ENCODE results near the gene DRC3.

The DRC3 gene

GRCh38 chr17:18025241-18025944 lies 52.7 kb downstream of the DRC3 start:
- TF ChIP-seq CTCF (conservative IDR thresholded peaks at IDR 0.05) = no peak
- no peak overlapping the region for H3K27ac ChIP-seq

DNA sequence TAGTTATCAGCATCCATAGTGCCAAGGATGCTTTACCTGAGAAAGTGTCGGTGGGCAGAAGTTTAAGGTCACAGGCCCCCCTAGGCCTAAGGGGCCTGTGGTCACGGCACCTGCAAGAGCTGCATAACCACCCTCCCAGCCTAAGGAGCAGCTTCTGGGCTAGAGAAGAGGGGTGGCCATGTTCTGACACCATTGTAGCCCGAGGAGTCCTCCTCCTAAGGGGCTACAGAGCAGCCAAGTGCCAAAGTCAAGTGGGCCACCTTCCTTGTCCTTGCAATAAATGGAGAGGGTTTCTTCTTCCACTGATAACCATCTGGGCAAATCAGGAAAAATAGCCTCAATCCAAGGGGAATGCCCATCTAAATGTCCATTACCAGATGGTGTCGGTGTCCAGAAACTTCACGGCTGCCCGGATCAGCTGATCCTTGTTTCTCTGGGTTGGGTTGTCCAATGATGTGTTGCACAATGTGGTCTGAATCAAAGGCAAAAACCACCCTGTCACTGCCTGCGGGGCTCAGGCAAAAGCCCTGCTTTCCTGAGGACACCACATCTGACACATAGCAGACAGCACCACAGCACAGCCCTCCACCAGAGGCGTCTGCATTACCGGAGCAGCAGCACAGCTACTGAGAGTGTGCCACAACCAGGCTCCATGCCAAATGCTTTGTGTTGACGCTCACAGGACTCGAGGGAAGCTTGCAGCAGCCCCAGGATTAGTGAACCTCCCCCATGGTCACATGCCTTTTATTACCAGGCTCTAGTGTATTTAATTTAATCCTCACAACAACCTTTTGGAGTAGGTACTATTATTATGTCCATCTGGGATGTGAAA lies 53.5 kb downstream of the DRC3 start:
- no peak for TF ChIP-seq CTCF (conservative IDR thresholded peaks at IDR 0.05)
- H3K27ac ChIP-seq = no peak overlapping the region

DNA sequence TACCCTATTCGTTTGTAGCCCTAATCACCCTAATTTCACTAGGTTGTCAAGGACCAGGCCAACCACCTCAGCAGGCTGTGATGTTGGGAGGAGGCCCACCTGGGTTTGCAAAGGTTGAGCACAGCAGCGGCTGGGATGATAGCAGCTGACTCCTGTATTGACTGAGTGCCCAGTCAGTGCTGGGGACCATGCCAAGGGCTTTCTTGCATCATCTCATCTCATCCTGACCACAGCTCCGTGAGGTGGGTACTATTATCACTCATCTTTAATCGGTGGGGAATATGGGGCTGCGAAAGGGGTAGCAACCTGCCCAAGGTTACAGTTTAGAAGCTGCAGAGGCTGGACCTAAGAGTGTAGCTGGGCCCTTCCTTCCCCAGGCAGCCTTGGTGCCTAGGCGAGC lies 54.6 kb downstream of the DRC3 start:
- no peak overlapping the region for H3K27ac ChIP-seq
- no peak for TF ChIP-seq CTCF (conservative IDR thresholded peaks at IDR 0.05)

- no peak for TF ChIP-seq CTCF (conservative IDR thresholded peaks at IDR 0.05)
Measured at GRCh38 chr17:18028114-18028951, 55.7 kb downstream of the DRC3 start.

GRCh38 chr17:18028952-18029540 lies 56.4 kb downstream of the DRC3 start:
- no peak for TF ChIP-seq CTCF (conservative IDR thresholded peaks at IDR 0.05)
- H3K27ac ChIP-seq = no peak overlapping the region

More at GRCh38 chr17:18028114-18028951, 55.7 kb downstream of the DRC3 start:
- no peak overlapping the region for H3K27ac ChIP-seq

- no peak overlapping the region for H3K27ac ChIP-seq
Measured at GRCh38 chr17:18031955-18032354, 59.3 kb downstream of the DRC3 start.

More at GRCh38 chr17:18031955-18032354, 59.3 kb downstream of the DRC3 start:
- TF ChIP-seq CTCF (conservative IDR thresholded peaks at IDR 0.05) = no peak
